GM12873 (cell line): Measurements from ENCODE around the gene SLC4A3.

Experiments
- TF ChIP-seq, protein P1 (sequence below): IDR thresholded peaks from 2 replicates; pipeline ENCODE4 v1.5.1; 2012; ENCODE audit warnings: low read depth, mild to moderate bottlenecking, moderate library complexity, low read length, control low read depth; ENCODE audit not compliant: insufficient read depth; ENCODE audit errors: missing control alignments

The SLC4A3 gene

DNA sequence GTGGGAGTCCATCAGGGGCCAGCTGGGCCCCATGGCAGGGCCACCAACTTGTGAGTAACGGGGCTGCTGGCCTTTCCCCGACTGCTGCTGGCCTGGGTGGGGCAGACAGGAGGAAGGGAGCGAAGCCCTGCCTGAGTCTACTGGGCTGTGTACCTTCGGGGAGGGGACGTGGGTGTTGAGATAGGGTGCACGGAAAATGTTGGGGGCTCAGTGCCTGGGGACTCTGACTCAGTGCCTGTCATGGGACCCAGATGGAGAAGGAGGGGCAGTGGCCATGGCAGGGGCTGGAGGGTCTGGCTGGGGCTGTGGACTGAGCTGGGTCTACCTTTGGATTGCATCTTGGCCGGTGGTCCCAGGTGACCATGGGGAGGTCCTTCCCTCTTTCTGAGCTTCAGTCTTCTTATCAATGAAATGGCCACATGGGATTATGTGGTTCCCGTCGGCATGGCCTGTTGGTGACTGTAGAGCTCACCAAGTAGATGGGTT is 4.0 kb downstream of the SLC4A3 start:
- TF ChIP-seq, protein P1, sequence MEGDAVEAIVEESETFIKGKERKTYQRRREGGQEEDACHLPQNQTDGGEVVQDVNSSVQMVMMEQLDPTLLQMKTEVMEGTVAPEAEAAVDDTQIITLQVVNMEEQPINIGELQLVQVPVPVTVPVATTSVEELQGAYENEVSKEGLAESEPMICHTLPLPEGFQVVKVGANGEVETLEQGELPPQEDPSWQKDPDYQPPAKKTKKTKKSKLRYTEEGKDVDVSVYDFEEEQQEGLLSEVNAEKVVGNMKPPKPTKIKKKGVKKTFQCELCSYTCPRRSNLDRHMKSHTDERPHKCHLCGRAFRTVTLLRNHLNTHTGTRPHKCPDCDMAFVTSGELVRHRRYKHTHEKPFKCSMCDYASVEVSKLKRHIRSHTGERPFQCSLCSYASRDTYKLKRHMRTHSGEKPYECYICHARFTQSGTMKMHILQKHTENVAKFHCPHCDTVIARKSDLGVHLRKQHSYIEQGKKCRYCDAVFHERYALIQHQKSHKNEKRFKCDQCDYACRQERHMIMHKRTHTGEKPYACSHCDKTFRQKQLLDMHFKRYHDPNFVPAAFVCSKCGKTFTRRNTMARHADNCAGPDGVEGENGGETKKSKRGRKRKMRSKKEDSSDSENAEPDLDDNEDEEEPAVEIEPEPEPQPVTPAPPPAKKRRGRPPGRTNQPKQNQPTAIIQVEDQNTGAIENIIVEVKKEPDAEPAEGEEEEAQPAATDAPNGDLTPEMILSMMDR, result no peak

DNA sequence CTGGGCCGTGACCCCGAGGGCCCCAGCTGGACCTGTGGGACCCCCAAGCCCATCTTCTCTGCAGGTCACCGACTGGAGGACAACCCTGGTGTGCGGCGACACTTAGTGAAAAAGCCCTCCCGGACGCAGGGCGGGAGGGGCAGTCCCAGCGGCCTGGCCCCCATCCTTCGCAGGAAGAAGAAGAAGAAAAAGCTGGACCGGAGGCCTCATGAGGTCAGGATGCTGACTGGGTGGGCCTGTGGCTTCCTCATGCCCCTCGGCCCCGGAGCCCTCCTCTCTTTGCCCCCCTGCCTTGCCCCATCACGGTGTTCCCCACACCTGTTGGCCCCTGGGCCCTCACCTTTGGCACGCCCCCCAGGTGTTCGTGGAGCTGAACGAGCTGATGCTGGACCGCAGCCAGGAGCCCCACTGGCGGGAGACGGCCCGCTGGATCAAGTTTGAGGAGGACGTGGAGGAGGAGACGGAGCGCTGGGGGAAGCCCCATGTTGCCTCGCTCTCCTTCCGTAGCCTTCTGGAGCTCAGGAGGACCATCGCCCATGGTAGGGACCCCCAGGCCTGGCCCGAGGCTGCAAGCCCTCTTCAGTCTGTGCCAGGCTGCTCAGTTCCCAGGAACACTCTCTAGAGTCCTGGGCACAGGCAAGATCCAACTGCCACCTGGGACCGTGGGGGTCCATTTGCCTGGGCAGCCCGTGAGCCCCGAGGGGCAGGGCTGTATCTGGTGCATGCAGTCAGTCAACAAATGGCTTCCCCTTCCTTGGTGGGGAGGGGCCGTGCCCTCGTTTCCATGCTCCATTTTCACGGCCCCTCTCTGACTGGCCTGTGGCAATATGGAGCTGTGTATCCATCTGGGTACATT is 4.7 kb downstream of the SLC4A3 start:
- TF ChIP-seq, protein P1, result no peak

DNA sequence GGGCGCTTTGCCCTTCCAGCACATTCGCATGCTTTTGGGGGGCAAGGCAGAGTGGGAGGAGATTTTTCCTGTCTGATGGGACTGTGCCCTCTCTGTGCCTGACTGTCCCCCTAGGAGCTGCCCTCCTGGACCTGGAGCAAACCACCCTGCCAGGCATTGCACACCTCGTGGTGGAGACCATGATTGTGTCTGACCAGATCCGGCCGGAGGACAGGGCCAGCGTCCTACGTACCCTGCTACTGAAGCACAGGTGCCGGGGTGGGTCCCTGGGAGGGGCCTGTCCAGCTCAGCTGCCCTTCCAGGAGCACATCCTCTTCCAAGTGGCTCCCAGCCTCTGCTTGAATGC is 5.3 kb downstream of the SLC4A3 start:
- TF ChIP-seq, protein P1, result no peak

DNA sequence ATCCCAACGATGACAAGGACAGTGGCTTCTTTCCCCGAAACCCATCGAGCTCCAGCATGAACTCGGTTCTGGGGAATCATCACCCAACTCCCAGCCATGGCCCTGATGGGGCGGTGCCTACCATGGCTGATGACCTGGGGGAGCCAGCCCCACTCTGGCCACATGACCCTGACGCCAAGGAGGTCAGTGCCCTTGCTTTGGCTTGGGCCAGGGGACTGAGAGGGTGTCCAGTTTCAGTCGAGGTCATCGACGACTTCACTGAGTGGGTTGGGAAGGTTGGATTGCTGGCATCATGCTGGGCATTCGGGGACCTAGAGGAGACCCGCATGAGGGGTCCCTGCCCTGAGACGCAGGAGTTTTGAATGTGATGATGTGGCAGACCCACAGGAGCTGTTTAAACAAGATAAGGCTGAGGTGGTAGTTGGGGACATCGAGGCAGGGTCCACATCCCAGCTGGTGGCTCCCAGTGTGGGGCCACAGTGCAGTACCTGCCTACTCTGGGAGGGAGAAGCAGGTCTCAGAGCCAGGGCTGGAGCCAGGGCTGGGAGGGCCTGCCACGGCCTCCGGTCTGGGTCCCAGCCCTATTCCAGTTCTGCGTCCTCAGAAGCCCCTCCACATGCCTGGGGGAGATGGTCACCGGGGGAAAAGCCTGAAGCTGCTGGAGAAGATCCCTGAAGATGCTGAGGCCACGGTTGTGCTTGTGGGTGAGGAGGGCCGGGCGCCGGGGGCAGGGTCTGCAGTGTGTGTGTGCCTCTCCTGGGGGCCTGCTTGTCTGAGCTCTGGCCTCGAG is 6.0 kb downstream of the SLC4A3 start:
- TF ChIP-seq, protein P1, result no peak

DNA sequence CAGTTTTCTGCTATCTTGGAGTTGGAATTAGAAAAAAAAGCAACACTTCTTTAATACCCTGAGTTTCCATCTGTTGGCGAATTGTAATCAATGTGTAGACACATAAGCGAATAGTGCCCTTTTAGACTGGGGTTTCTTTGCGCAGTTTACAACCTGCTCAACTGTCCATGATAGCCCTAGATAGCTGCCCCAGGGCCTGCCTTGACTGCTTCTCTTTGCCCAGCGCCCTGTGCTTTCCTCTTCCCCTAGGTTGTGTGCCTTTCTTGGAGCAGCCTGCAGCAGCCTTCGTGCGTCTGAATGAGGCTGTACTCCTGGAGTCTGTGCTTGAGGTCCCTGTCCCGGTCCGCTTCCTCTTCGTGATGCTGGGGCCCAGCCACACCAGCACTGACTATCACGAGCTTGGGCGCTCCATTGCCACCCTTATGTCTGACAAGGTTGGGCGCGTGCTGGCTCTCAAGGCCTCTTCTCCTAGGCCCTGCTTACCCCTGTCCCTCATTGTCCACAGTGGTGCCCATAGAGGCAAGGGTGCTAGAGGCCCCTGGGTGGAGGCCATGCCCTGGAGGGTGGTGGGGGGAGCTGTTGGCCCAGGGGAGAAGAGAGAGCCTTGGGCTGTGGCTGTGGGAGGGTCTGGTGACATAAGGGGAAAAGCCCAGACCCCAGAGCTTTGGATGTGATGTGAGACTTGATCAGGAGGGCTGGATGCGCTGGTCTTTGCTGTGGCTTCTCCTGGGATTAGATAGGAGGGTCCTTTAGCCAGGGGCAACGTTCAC is 6.9 kb downstream of the SLC4A3 start:
- TF ChIP-seq, protein P1, result no peak

DNA sequence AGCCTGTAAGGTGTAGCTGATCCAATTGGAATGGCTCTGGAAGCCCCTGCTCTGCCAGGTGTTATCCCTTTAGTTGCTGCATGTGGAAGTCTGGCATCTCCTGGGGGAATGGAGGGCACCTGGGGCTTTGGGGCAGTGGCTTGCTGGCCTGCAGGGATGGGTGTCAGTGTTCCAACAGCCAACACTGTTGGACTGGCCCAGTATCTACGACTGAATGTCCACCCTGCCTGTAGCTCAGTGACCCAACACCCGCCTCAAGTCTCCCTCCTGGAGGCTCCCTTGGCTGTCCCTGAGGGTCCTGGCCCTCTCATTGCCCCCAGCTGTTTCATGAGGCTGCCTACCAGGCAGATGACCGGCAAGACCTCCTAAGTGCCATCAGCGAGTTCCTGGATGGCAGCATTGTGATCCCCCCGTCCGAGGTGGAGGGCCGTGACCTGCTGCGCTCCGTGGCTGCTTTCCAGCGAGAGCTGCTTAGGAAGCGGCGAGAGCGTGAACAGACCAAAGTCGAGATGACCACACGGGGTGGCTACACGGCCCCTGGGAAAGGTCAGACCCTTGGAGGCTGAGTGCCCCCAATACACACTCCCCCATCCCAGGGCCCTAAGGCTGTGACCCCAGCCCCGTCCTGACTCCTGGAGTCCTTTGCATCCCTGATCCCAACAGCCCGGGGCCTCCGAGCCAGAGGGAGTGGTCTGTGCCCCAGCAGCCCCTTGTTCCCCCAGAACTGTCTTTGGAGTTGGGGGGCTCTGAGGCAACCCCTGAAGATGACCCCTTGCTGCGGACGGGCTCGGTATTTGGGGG is 7.7 kb downstream of the SLC4A3 start:
- TF ChIP-seq, protein P1, result no peak
